C4-2B (cell line): ENCODE measurements around the gene ENAH.

Experiments used
- H3K27ac ChIP-seq: fragments of 450-650 bp; 2 replicates; pipeline ENCODE4 v1.5.1; 2017
- CTCF ChIP-seq: fragments of 450-650 bp; conservative IDR thresholded peaks from 2 replicates; pipeline ENCODE4 v1.5.1; 2017; ENCODE audit warnings: mild to moderate bottlenecking
- ZFX ChIP-seq: fragments of 450-650 bp; IDR thresholded peaks from 2 replicates; pipeline ENCODE4 v1.6.1; 2017

Gene ENAH

GRCh38 chr1:225565847-225566246, 87.1 kb downstream of the ENAH start:
- no peak overlapping the region for H3K27ac ChIP-seq
- TF ChIP-seq CTCF (no peak), ZFX (no peak)

- no peak overlapping the region for H3K27ac ChIP-seq
- TF ChIP-seq ZFX (no peak), CTCF (no peak)
Observed at GRCh38 chr1:225561675-225562074, 91.2 kb downstream of the ENAH start.

GRCh38 chr1:225559902-225560301, 93.0 kb downstream of the ENAH start:
- H3K27ac ChIP-seq = no peak overlapping the region
- no peak for TF ChIP-seq ZFX
- TF ChIP-seq CTCF = no peak

GRCh38 chr1:225559326-225559725, 93.6 kb downstream of the ENAH start:
- no peak overlapping the region for H3K27ac ChIP-seq
- TF ChIP-seq CTCF = no peak
- no peak for TF ChIP-seq ZFX

- no peak for TF ChIP-seq ZFX
- TF ChIP-seq CTCF = no peak
- no peak overlapping the region for H3K27ac ChIP-seq
Observed at GRCh38 chr1:225556694-225557093, 96.2 kb downstream of the ENAH start.

- no peak overlapping the region for H3K27ac ChIP-seq
- TF ChIP-seq CTCF (no peak), ZFX (no peak)
Observed at GRCh38 chr1:225555821-225556220, 97.1 kb downstream of the ENAH start.

GRCh38 chr1:225554216-225554812, 98.6 kb downstream of the ENAH start:
- TF ChIP-seq ZFX = no peak
- peak; percentile 82 for TF ChIP-seq CTCF
- no peak overlapping the region for H3K27ac ChIP-seq
